CD14-positive monocyte (primary cell): ENCODE results near the gene CXCL11. TPM values are rescaled to one million over a fixed set of nuclear protein-coding genes. Genes with fewer than 3 reads are reported as not detected.

ENCODE experiments used
- DNase-seq, 3 donors: peaks; one replicate each; pipeline ENCODE4 v3.0.0-alpha.2; 2011 to 2022
- H2AFZ ChIP-seq: 2 replicates; pipeline ENCODE4 v1.6.0; 2012; ENCODE audit warnings: mild to moderate bottlenecking, low read depth, low read length, inconsistent platforms; ENCODE audit not compliant: insufficient read depth, poor library complexity, severe bottlenecking
- H3K27ac ChIP-seq, 2 donors: 1 replicate in 1 of 2; 2 replicates in 1 of 2; pipeline ENCODE4 v1.5.1; 2012 to 2013; ENCODE audit warnings: low read length in 2 of 2, control low read depth in 1 of 2, inconsistent platforms in 1 of 2, low read depth in 1 of 2, mild to moderate bottlenecking in 1 of 2
- H3K27me3 ChIP-seq, 2 donors: one replicate each; pipeline versions ENCODE4 v1.6.0 to v1.6.1; 2011 to 2013; ENCODE audit warnings: low read length in 2 of 2; ENCODE audit not compliant: control insufficient read depth in 2 of 2, insufficient read depth in 2 of 2
- H3K36me3 ChIP-seq, 2 donors: replicated peaks in 1 of 2; 1 replicate in 1 of 2; 2 replicates in 1 of 2; pipeline versions ENCODE4 v1.5.1 to v1.6.1; 2012 to 2013; ENCODE audit warnings: low read length in 2 of 2, control low read depth in 1 of 2, inconsistent platforms in 1 of 2, mild to moderate bottlenecking in 1 of 2; ENCODE audit not compliant: insufficient read depth in 2 of 2, control insufficient read depth in 1 of 2
- H3K4me1 ChIP-seq, 2 donors: 1 replicate in 1 of 2; 2 replicates in 1 of 2; pipeline versions ENCODE4 v1.5.1 to v1.6.1; 2012 to 2013; ENCODE audit warnings: low read length in 2 of 2, control low read depth in 1 of 2, inconsistent platforms in 1 of 2, mild to moderate bottlenecking in 1 of 2, moderate library complexity in 1 of 2; ENCODE audit not compliant: insufficient read depth in 2 of 2, control insufficient read depth in 1 of 2
- H3K4me2 ChIP-seq: replicated peaks from 2 replicates; pipeline ENCODE3; 2012; ENCODE audit warnings: low read length, moderate library complexity, mild to moderate bottlenecking; ENCODE audit not compliant: poor library complexity, severe bottlenecking; ENCODE audit errors: extremely low read depth
- H3K4me3 ChIP-seq, 3 experiments: fragments of 200-600 bp in 1 of 3; sonication (generic) in 1 of 3; replicated peaks in 1 of 3; 1 replicate in 2 of 3; 2 replicates in 1 of 3; pipeline ENCODE4 v1.5.1; 2011 to 2013; ENCODE audit warnings: low read length in 3 of 3, mild to moderate bottlenecking in 3 of 3, control low read depth in 2 of 3, low read depth in 2 of 3, inconsistent platforms in 1 of 3, moderate library complexity in 1 of 3
- H3K79me2 ChIP-seq: 2 replicates; pipeline ENCODE4 v1.6.0; 2012; ENCODE audit warnings: mild to moderate bottlenecking, control low read depth, inconsistent platforms, low read length, moderate library complexity; ENCODE audit not compliant: insufficient read depth
- H3K9ac ChIP-seq: 2 replicates; pipeline ENCODE4 v1.6.0; 2017; ENCODE audit warnings: low read length, mild to moderate bottlenecking; ENCODE audit not compliant: insufficient read depth, poor library complexity, severe bottlenecking
- H3K9me3 ChIP-seq, 2 donors: replicated peaks in 1 of 2; 1 replicate in 1 of 2; 2 replicates in 1 of 2; pipeline versions ENCODE4 v1.5.1 to v1.6.1; 2012 to 2013; ENCODE audit warnings: low read length in 2 of 2, control low read depth in 1 of 2; ENCODE audit not compliant: control insufficient read depth in 1 of 2, insufficient read depth in 1 of 2
- H4K20me1 ChIP-seq: 2 replicates; pipeline ENCODE4 v1.6.0; 2012; ENCODE audit warnings: mild to moderate bottlenecking, low read length, control low read depth, moderate library complexity; ENCODE audit not compliant: insufficient read depth
- H3K27ac Mint-ChIP-seq, 7 donors: one replicate each; pipeline ENCODE4 v1.8.0; 2020; ENCODE audit warnings: mild to moderate bottlenecking in 7 of 7, mixed read lengths in 7 of 7, moderate library complexity in 6 of 7, inconsistent platforms in 2 of 7
- H3K27me3 Mint-ChIP-seq, 3 donors: one replicate each; pipeline ENCODE4 v1.8.0; 2021 to 2022; ENCODE audit warnings: low read depth in 3 of 3, mild to moderate bottlenecking in 3 of 3, mixed read lengths in 3 of 3, moderate library complexity in 3 of 3, inconsistent platforms in 1 of 3
- H3K36me3 Mint-ChIP-seq, 2 donors: one replicate each; pipeline ENCODE4 v1.8.0; 2020; ENCODE audit warnings: mixed read lengths in 2 of 2, inconsistent platforms in 1 of 2, mild to moderate bottlenecking in 1 of 2
- H3K4me1 Mint-ChIP-seq: one replicate; pipeline ENCODE4 v1.8.0; 2020; ENCODE audit warnings: mild to moderate bottlenecking, mixed read lengths
- H3K4me3 Mint-ChIP-seq, 2 donors: one replicate each; pipeline ENCODE4 v1.8.0; 2020; ENCODE audit warnings: mild to moderate bottlenecking in 2 of 2, mixed read lengths in 2 of 2, moderate library complexity in 1 of 2
- H3K9me3 Mint-ChIP-seq, 7 donors: one replicate each; pipeline ENCODE4 v1.8.0; 2020 to 2022; ENCODE audit warnings: mixed read lengths in 7 of 7, mild to moderate bottlenecking in 6 of 7, moderate library complexity in 6 of 7, inconsistent platforms in 2 of 7
- CTCF ChIP-seq: fragments of 200-600 bp; IDR thresholded peaks from one replicate; pipeline ENCODE4 v1.8.0; 2022; ENCODE audit warnings: antibody characterized with exemption, mild to moderate bottlenecking
- WGBS: methylation state at CpG from one replicate; pipeline ENCODE4 v1.1.5; 2013; ENCODE audit warnings: missing lambda C conversion rate; ENCODE audit not compliant: insufficient coverage; 5-methylcytosine and 5-hydroxymethylcytosine counted together
- intact Hi-C, 2 donors: fragments of 100-400 bp; cut with micrococcal nuclease; formaldehyde crosslinking; loops; one replicate each; pipeline versions ENCODE4 v1.15.0 to v1.15.1; 2023
- polyA plus RNA-seq, 3 donors: library from polyadenylated mRNA; depleted of rRNA in 1 of 3; unstranded in 2 of 3; stranded (reverse) in 1 of 3; fragments of 300-500 nt in 2 of 3; fragments of >200 nt in 1 of 3; fragmentation: Illumina TruSeq in 2 of 3; gene quantifications; 1 replicate in 2 of 3; 2 replicates in 1 of 3; pipeline ENCODE4 v1.2.3, GENCODE V29; 2012 to 2021

The CXCL11 gene
- polyA plus RNA-seq, 3 donors, result 0.15 to 0.36 (median 0.25) TPM

GRCh38 chr4:76083386-76083988 is 47.6 kb upstream of the CXCL11 start:
- no peaks in the 10 kb centered on the region for H3K36me3 ChIP-seq
- no peaks in the 10 kb centered on the region for H3K9me3 ChIP-seq
- Mint-ChIP-seq H3K27ac (no peak overlapping the region), H3K9me3 (no peaks in the 10 kb centered on the region), H3K27me3 (peaks cover 3 to 9% (median 6%) of the 10 kb centered on the region in 3 donors), H3K4me3 (no peak overlapping the region), H3K4me1 (peaks cover 5% of the 10 kb centered on the region), H3K36me3 (no peaks in the 10 kb centered on the region)
- no peak overlapping the region for H3K9ac ChIP-seq
- no peaks in the 10 kb centered on the region for H3K4me1 ChIP-seq
- H2AFZ ChIP-seq, result no peak overlapping the region
- intact Hi-C loops, result no loop called here
- no peaks in the 10 kb centered on the region for H3K79me2 ChIP-seq
- no peak overlapping the region for H3K27ac ChIP-seq
- H3K4me2 ChIP-seq, result no peak overlapping the region
- DNase-seq, result no peak
- H4K20me1 ChIP-seq, result no peaks in the 10 kb centered on the region
- no peak overlapping the region for H3K4me3 ChIP-seq
- no peak for TF ChIP-seq CTCF
- WGBS, result no CpG with 5 or more reads among the region's 3 CpGs
- no peaks in the 10 kb centered on the region for H3K27me3 ChIP-seq

GRCh38 chr4:76078033-76078613 is 42.3 kb upstream of the CXCL11 start:
- H2AFZ ChIP-seq, result no peak overlapping the region
- no peak for DNase-seq
- H3K4me3 Mint-ChIP-seq, result no peak overlapping the region
- H3K27ac ChIP-seq, result no peak overlapping the region
- H3K27ac Mint-ChIP-seq, result no peak overlapping the region
- WGBS, result 100% methylated on average over 1 of the region's 4 CpGs
- H3K27me3 Mint-ChIP-seq, result peaks cover 1 to 8% (median 7%) of the 10 kb centered on the region in 3 donors
- TF ChIP-seq CTCF, result no peak
- H3K9ac ChIP-seq, result no peak overlapping the region
- peaks cover 0 to 2% (median 0%) of the 10 kb centered on the region in 7 donors for H3K9me3 Mint-ChIP-seq
- H4K20me1 ChIP-seq, result no peaks in the 10 kb centered on the region
- H3K4me1 Mint-ChIP-seq, result peaks cover 8% of the 10 kb centered on the region
- no peaks in the 10 kb centered on the region for H3K9me3 ChIP-seq
- no peaks in the 10 kb centered on the region for H3K79me2 ChIP-seq
- intact Hi-C loops, result no loop called here
- no peaks in the 10 kb centered on the region for H3K27me3 ChIP-seq
- H3K4me2 ChIP-seq, result no peak overlapping the region
- H3K36me3 ChIP-seq, result no peaks in the 10 kb centered on the region
- H3K4me3 ChIP-seq, result no peak overlapping the region
- no peaks in the 10 kb centered on the region for H3K36me3 Mint-ChIP-seq
- peaks cover 0 to 3% of the 10 kb centered on the region in 2 donors for H3K4me1 ChIP-seq
